Panc1 (cell line): ENCODE data around the gene BRD4. TPM values are rescaled to one million over a fixed set of nuclear protein-coding genes. Genes with fewer than 3 reads are reported as not detected.
A peak's percentile ranks its signal among the peaks of the same experiment; 100 is the strongest.

Source experiments
- ATAC-seq: fragments of 200-7000 bp; cut with Tn5 transposase; 2 replicates; pipeline ENCODE4 v1.9.1; 2020; ENCODE audit warnings: mild to moderate bottlenecking, moderate library complexity
- BruUV-seq: library from RNA; stranded (reverse); fragments of 400-500 nt; replicated peaks from 2 replicates; lab custom pipeline; 2021; lab: Mats Ljungman, UMichigan
- CTCF ChIA-PET: fragments of 300-600 bp; sonication (Branson Sonifier 250); formaldehyde crosslinking; loops from one replicate; lab custom pipeline; 2022; ENCODE audit warnings: antibody characterized with exemption; lab: Charles Lee
- POLR2A ChIA-PET: fragments of 300-600 bp; sonication (Branson Sonifier 250); formaldehyde crosslinking; loops from one replicate; lab custom pipeline; 2022; ENCODE audit warnings: antibody characterized with exemption; lab: Charles Lee
- DNase-seq: peaks from one replicate; pipeline ENCODE4 v3.0.0-alpha.2; 2010; ENCODE audit warnings: low read depth, low spot score
- H3K27ac ChIP-seq: 2 replicates; pipeline ENCODE4 v1.5.1; 2011; ENCODE audit warnings: mild to moderate bottlenecking, low read length, inconsistent platforms
- H3K27me3 ChIP-seq: fragments of 200-500 bp; sonication (Bioruptor generic); 2 replicates; pipeline ENCODE4 v1.6.0; 2014; ENCODE audit warnings: low read length, inconsistent platforms; ENCODE audit not compliant: control insufficient read depth, insufficient read depth
- H3K36me3 ChIP-seq: fragments of 200-500 bp; sonication (Bioruptor generic); 2 replicates; pipeline ENCODE4 v1.5.1; 2014; ENCODE audit warnings: inconsistent platforms, mild to moderate bottlenecking, low read length, moderate library complexity; ENCODE audit not compliant: control insufficient read depth, insufficient read depth
- H3K4me1 ChIP-seq: 2 replicates; pipeline ENCODE4 v1.5.1; 2011; ENCODE audit warnings: inconsistent platforms, mild to moderate bottlenecking, low read length, moderate library complexity; ENCODE audit not compliant: control insufficient read depth, insufficient read depth
- H3K4me3 ChIP-seq, 2 experiments: 2 replicates each; pipeline ENCODE4 v1.5.1; 2011 to 2012; ENCODE audit warnings: low read depth in 2 of 2, low read length in 2 of 2, mild to moderate bottlenecking in 2 of 2, inconsistent platforms in 1 of 2, moderate library complexity in 1 of 2
- H3K9me3 ChIP-seq: fragments of 200-500 bp; sonication (Bioruptor generic); 2 replicates; pipeline ENCODE4 v1.5.1; 2014; ENCODE audit warnings: low read depth, mild to moderate bottlenecking, inconsistent platforms, low read length, moderate library complexity; ENCODE audit not compliant: control insufficient read depth, insufficient read depth
- POLR2AphosphoS5 ChIP-seq: IDR thresholded peaks from 2 replicates; pipeline ENCODE4 v1.6.1; 2012; ENCODE audit warnings: mild to moderate bottlenecking, low read depth, low read length, moderate library complexity
- SIN3A ChIP-seq: IDR thresholded peaks from 2 replicates; pipeline ENCODE4 v1.6.1; 2012; ENCODE audit warnings: low read depth, mild to moderate bottlenecking, low read length, moderate library complexity, borderline replicate concordance; ENCODE audit not compliant: insufficient read depth
- TCF7L2 ChIP-seq: IDR thresholded peaks from 2 replicates; pipeline ENCODE4 v1.6.1; 2011; ENCODE audit warnings: mild to moderate bottlenecking, low read depth, low read length, inconsistent platforms
- in situ Hi-C: cut with HindIII; loops from 2 replicates; pipeline ENCODE4 v1.10.0; 2016; ENCODE audit warnings: low sequenced_read_pairs, low pct_unique_long_range_greater_than_20kb
- intact Hi-C: fragments of 100-400 bp; cut with micrococcal nuclease; formaldehyde crosslinking; loops from one replicate; pipeline ENCODE4 v1.10.0; 2022; ENCODE audit not compliant: unreplicated experiment
- total RNA-seq: library from RNA; stranded (reverse); gene quantifications from one replicate; pipeline ENCODE4 v1.2.1, GENCODE V29; 2021; ENCODE audit not compliant: unreplicated experiment
- TF ChIP-seq, protein P1 (sequence below): fragments of 450-650 bp; IDR thresholded peaks from 2 replicates; pipeline ENCODE4 v1.5.1; 2017; ENCODE audit warnings: mild to moderate bottlenecking
- TF ChIP-seq, protein P2 (sequence below), 2 experiments: IDR thresholded peaks; 2 replicates each; pipeline ENCODE4 v1.6.1; 2011 to 2012; ENCODE audit warnings: low read depth in 2 of 2, control low read depth in 1 of 2, low read length in 1 of 2, mild to moderate bottlenecking in 1 of 2, moderate library complexity in 1 of 2; ENCODE audit not compliant: insufficient read depth in 1 of 2

The BRD4 gene
- total RNA-seq, 1 experiment from 2014 or later = 102 TPM

DNA sequence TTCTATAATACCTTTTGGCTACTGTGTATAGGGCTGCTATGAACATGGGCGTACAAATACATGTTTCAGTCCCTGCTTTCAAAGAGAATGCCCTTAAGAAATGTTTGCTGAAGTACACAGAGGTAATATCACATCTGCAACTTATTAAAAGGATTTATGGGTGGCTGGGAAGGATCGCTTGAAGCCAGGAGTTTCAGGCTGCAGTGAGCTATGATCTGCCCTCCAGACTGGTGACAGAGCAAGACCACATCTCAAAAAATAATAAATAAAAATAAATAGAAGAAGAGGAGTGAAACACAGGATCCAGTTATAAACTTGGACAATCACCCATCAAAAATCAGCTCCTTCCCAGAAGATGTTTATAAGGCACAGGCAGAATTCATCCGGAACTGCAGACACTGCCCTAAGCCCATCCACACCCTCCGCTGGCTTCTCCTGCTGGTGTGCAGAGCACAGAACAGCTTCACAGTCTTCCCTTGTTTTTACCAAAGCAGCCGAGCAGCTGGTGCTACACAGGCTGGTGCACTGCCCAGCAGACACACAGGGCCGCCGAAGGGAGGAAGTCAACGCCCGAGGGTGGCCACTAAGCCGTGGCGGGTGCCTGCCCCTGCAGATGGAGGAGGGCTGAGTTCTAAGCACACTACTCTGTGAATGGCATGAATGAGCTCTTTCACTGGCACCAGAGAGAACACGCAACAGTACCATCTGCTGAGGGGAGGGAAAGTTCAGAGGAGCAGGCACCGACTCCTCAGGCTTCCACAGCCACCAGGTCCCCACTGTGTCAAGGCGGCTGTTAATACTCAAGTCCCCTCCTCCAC, 44.0 kb downstream of the BRD4 start:
- TF ChIP-seq, protein P1, sequence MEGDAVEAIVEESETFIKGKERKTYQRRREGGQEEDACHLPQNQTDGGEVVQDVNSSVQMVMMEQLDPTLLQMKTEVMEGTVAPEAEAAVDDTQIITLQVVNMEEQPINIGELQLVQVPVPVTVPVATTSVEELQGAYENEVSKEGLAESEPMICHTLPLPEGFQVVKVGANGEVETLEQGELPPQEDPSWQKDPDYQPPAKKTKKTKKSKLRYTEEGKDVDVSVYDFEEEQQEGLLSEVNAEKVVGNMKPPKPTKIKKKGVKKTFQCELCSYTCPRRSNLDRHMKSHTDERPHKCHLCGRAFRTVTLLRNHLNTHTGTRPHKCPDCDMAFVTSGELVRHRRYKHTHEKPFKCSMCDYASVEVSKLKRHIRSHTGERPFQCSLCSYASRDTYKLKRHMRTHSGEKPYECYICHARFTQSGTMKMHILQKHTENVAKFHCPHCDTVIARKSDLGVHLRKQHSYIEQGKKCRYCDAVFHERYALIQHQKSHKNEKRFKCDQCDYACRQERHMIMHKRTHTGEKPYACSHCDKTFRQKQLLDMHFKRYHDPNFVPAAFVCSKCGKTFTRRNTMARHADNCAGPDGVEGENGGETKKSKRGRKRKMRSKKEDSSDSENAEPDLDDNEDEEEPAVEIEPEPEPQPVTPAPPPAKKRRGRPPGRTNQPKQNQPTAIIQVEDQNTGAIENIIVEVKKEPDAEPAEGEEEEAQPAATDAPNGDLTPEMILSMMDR = no peak
- TF ChIP-seq, protein P2, sequence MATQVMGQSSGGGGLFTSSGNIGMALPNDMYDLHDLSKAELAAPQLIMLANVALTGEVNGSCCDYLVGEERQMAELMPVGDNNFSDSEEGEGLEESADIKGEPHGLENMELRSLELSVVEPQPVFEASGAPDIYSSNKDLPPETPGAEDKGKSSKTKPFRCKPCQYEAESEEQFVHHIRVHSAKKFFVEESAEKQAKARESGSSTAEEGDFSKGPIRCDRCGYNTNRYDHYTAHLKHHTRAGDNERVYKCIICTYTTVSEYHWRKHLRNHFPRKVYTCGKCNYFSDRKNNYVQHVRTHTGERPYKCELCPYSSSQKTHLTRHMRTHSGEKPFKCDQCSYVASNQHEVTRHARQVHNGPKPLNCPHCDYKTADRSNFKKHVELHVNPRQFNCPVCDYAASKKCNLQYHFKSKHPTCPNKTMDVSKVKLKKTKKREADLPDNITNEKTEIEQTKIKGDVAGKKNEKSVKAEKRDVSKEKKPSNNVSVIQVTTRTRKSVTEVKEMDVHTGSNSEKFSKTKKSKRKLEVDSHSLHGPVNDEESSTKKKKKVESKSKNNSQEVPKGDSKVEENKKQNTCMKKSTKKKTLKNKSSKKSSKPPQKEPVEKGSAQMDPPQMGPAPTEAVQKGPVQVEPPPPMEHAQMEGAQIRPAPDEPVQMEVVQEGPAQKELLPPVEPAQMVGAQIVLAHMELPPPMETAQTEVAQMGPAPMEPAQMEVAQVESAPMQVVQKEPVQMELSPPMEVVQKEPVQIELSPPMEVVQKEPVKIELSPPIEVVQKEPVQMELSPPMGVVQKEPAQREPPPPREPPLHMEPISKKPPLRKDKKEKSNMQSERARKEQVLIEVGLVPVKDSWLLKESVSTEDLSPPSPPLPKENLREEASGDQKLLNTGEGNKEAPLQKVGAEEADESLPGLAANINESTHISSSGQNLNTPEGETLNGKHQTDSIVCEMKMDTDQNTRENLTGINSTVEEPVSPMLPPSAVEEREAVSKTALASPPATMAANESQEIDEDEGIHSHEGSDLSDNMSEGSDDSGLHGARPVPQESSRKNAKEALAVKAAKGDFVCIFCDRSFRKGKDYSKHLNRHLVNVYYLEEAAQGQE (IDR thresholded peaks at IDR 0.05; ENCODE audit: insufficient read depth in 1 of 2, low read depth in 2 of 2, low read length in 1 of 2) = no peak
- no peak for TF ChIP-seq TCF7L2
- no peak for TF ChIP-seq POLR2AphosphoS5
- TF ChIP-seq SIN3A = no peak
- BruUV-seq = no TSS peak
- intact Hi-C loops (no loop called here), in situ Hi-C loops (no loop called here)
- H3K4me3 ChIP-seq = no peak overlapping the region
- DNase-seq (no peak), ATAC-seq (peak; percentile 62)
- ChIA-PET POLR2A (no interaction called here), CTCF (interaction anchor here (0.5 kb wide), 1 partner anchor 16 kb away, joined by 5 read pairs; no protein-coding TSS in a partner anchor)
- H3K27ac ChIP-seq = peak overlapping the region; percentile 45; the same call in 1 of the 2 replicates
- no peaks in the 10 kb centered on the region for H3K36me3 ChIP-seq
- peaks cover 47% of the 10 kb centered on the region for H3K4me1 ChIP-seq
- H3K9me3 ChIP-seq = no peaks in the 10 kb centered on the region
- H3K27me3 ChIP-seq = no peaks in the 10 kb centered on the region

DNA sequence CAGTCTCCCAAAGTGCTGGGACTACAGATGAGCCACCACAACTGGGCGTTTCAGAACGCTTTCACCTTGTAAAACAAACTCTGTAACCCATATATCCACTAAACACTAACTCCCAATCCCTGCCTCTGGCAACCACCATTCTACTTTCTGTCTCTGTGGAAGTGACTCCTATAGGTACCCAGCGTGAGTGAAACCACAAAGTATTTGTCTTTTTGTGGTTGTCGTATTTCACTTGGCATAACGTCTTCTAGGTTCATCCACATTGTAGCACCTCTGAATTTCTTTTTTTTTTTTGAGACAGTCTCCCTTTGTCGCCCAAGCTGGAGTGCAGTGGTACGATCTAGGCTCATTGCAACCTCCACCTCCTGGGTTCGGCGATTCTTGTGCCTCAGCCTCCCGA, 44.8 kb downstream of the BRD4 start:
- DNase-seq (no peak), ATAC-seq (no peak)
- CTCF ChIA-PET = no interaction called here
- BruUV-seq = no TSS peak
- intact Hi-C loops (no loop called here), in situ Hi-C loops (no loop called here)
- H3K36me3 ChIP-seq = no peaks in the 10 kb centered on the region
- H3K27me3 ChIP-seq = no peaks in the 10 kb centered on the region
- no peak overlapping the region for H3K4me3 ChIP-seq
- peaks cover 55% of the 10 kb centered on the region for H3K4me1 ChIP-seq
- no peak overlapping the region for H3K27ac ChIP-seq
- POLR2A ChIA-PET = no interaction called here
- TF ChIP-seq, protein P2 (IDR thresholded peaks at IDR 0.05; ENCODE audit: insufficient read depth in 1 of 2, low read depth in 2 of 2, low read length in 1 of 2) = no peak
- no peak for TF ChIP-seq SIN3A
- no peaks in the 10 kb centered on the region for H3K9me3 ChIP-seq
